Suppressor macrophage treated with lipopolysaccharide for 1 hour (primary cell): ENCODE data around the gene TRPV3.
"Not testable (repeated sequence)": the region's sequence is repeated elsewhere in the genome, so short reads cannot be mapped to it uniquely, and the experiment has no call there.

Source experiments
- DNase-seq, 3 donors: peaks; one replicate each; pipeline ENCODE4 v3.0.0-alpha.2; 2020 to 2022

TRPV3 gene

DNA sequence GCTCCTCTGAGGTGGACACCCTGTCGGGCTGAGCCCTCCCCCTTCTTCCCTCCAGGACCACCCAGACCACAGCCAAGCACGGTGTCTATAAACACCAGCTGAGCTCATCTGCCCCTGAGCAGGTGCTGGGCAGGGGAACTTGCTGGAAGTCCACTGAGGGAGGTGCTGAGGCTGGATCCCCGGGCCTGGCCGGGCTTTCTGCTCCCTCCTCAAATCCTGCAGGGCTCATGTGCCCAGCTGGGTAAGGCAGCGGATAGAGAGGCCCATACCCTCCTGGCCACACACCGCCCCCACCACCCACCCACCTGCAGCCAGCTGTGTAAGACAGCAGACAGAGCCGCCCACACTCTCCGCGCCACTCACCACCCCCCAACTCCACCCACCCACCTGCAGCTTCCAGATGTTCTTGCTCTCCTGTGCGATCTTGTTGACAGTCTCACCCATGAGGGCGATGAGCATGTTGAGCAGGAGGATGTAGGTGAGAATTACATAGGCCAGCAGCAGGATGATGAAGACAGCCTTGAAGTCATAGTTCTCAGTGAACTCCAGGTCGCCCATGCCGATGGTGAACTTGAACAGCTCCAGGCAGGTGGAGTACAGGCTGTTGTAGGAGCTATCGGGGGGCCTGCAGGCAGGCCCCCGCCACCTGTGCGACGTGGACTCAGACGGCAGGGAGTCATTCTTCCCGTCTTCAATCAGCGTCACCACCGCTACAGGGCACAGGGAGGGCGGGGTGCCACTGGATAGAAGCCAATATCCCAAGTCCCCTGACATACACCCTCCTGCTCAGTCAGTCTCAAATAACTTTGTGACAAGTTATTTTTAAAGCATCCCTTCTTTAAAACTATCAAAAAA lies 15.9 kb upstream of the TRPV3 start:
- no peak for DNase-seq

DNA sequence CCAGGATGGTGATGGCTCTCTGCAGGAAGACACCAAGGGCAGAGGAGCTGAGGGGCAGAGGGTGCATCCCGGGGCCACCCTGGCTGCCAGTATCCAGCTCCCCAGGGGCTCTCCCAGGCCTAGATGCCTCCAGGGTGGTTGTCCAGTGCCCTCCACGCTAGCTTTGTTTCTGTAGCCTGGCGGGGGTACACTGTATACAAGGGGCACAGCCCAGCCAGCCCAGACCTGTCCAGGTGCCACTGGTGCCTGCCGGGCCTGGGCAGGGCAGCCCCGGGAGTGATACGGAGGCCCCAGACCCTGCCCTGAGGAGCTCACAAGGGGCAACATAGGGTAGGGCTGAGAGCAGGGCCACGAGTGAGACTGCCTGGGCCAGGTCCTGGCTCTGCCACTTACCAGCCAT lies 14.6 kb upstream of the TRPV3 start:
- DNase-seq: no peak

DNA sequence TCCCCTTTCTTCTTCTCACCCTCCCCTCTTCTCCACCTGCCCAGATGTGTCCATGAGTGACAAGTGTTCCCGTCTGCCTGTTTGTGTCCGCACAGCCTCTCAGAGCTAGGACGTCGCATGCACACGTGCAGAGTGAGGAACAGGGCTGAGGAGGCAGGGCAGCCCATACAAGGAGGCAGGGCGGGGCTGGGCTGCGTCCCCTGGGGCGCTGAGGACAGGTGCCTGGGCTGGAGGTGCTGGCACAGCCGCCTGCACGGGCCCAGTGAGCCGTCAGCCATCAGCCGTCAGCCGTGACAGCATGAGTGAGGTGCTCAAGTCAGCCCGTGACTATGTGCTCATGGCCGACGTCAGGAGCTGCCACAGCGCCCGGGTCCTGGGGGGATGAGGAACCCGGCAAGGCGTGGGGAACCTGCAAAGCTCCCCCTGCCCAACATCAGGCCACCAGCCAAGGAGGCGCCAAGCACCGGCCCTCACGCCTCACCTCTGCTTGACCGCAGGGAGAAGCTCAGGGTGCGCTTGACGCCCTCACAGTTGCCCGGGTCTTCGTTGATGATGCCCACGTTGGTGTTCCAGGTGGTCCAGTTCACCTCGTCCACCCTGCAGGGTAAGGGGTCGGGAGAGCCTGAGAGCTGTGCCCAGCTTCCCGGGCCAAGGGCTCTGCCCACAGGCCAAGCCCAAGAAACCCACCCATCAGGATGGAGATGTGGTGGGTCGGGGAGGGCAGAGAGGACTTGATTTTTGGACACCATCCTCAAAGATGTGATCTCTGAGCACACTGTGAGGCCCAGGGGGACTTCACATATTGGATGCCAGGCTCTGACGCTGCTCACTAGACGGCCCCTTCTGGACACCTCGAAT lies 13.7 kb upstream of the TRPV3 start:
- no peak for DNase-seq

DNA sequence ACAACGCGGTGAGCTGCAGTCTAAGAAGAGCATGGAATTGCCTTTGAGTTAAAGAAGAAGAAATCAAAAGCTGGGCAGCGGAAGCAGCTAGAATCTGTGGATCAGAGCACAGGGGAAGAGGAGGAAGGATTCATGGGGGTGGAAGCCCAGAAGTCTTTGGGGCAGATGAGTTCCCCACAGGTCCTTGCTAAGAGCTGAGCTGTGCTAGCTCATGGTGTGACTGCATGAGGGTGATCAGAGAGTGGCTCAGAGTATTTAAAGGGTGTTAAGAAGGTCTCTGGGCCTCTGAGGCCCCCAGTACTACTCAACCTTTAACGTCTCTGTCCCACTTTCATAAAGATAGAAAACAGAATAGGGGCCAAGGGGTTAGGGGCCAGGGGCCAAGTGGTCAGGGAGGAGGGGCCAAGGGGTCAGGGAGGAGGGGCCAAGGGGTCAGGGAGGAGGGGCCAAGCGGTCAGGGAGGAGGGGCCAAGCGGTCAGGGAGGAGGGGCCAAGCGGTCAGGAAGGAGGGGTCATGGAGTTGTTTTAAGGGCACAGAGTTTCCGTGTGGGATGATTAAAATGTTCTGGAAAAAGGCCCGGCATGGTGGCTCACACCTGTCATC lies 12.0 kb upstream of the TRPV3 start:
- no peak for DNase-seq

DNA sequence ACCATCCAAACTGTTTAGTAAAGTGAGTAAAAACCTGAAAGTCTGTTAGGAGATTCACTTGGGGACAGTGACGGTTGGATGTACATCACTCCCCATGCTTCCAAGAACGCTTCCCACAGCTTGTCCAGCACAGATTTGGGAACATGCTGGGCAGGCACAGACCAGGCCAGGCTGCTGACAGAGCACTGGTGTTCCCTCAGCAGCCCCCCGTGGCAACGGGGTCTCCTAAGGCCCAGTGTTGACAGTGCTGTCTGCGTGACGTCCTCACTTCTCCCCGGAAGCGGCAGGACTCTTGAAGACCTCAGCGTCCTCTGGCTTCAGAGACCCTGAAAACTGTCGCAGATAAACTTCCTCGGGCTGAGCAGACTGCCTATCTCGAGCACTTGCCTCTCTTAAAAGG lies 8.9 kb upstream of the TRPV3 start:
- DNase-seq: no peak

DNA sequence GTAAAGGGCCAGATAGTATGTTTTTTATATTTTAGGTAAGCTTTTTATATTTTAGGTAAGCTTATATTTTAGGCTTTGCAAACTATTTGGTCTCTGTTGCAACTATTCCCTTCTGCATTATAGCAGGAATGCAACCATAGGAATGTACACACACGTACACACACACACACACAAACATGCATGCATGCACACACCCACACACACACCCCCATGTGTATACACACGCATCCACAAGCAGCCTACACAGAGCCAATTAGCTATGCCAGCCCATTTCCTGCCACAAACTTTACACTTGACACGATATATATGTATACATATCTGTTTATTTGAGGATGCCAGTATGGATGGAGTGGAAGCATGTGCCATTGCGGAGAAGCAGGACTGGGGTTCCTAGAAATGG lies 7.5 kb upstream of the TRPV3 start:
- DNase-seq: no peak

DNA sequence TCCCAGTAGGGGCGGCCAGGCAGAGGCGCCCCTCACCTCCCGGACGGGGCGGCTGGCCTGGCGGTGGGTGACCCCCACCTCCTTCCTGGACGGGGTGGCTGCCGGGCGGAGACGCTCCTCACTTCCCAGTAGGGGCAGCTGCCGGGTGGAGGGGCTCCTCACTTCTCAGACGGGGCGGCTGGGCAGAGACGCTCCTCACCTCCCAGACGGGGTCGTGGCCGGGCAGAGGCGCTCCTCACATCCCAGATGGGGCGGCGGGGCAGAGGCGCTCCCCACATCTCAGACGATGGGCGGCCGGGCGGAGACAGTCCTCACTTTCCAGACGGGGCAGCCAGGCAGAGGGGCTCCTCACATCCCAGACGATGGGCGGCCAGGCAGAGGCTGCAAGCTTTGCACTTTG lies 6.6 kb upstream of the TRPV3 start:
- DNase-seq: not testable (repeated sequence)

DNA sequence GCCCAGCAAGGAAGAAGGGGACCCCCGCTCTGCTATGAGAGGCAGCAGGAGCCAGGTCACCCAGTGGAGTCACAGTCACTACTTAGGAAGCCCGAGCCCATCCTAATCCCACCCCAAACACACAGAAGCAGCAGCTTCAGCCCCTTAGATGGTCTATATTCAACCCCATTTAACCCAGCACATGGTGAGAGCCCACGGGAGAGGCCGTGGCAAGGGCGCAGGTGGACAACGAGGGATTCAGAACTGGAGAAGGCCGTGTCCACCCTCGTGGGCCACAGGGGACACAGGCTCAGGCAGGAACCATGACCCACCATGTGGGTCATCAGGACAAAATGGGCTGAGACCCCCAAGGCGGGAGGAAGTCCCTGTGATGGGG lies 1.6 kb upstream of the TRPV3 start:
- no peak for DNase-seq

DNA sequence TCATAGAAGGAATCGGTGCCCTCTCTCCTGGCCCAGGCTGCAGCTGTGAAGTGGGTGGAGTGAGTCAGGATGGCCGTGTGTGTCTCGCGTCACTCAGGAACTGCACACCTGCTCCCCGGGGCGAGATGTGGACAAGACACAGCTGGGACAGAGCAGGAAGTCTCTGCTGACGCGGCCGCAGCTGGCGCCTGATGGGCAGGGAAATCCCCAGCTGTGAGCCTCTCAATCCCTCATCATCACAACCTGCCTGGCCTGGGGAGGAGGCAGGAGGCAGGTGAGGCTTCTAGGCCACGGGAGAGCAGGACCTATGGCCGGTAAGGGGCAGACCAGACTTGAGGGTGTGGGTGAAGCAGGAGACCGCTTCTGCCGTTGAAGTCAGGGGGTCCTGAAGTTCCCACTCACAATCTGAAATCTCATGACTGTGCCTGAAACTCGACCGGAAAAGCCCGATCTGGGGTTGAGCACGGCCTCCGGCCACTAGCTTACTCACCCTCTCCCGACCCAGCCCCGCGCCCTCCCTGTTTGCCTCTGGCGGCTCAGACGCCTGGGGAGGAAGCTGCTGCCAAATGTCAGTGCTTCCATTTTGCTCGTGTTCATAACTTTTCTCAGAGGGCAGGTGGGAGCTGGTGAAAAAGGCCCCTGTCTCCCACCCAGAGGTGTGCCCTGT lies 1.1 kb upstream of the TRPV3 start:
- peak; percentile 9 to 38 (median 36) for DNase-seq

DNA sequence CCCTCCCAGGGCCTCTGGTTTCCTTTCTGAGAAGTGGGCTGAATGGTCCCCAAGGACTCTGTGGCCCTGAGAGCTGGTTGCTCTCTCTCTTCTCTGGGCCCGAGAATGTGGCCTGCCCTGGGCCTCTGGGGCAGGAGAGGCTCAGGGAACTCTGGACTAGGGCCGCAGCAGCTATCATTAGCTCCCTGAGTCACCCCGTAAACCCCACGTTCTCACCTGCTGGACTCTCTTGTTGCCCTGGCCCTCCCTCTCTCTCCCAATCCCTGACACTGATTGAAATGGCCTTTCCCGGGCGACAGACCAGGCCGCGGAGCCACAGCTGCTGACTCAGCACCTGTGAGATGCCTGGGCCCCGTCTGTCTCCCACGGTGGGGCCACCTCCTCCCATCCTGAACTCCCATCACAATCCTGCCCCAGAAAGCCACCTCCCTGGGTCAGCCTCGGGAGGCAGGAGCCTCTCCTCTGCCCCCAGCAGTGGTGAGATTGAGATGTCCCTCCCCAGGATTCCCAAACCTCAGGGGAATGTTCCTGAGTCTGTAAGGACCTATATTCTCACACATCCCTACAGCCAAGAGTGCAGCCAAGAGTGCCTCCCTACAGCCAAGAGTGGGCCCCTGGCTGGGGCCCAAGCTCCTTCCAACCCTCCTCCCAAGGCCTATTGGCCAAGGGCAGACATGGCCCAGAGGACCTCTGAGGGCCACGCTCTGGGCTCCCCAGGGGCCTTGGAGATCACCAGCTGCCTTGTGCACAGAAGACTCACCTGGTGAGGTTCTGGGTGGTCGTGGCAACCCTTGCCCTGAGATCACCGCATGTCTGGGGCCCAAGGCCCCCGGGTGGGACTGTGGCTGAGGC lies 470 bp downstream of the TRPV3 start:
- DNase-seq: no peak

DNA sequence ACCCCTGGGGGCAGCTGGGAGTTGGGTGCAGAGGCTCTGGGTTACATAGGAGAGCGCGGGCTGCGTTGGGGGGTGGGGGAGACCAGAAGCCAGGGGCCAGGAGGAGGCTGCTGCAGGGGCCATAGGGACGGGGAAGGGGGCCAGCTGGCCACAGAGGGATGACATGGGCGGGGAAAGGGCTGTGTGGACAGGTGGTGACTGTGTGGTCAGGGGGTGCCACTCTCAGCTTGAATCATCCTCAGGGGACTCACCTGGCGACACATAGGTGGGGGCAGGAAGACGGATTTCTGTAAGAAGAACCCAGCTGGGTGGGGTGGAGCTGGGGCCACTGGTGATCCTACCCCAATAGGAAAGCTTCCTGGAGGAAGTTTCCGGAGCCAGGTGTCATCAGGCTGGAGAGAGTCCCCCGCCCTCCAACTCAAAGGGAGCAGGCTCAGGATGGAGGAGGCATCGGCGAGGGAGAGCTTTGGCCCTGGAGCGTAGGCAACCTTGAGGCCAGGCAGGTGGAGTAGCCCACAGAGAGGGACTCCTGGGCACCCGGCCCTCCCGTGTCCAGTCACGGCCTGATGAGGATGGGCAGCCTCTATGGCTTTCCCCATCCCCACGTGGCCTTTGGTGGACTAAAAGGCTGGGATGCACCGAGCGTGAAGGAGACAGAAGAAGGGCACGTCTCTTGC lies 1.2 kb downstream of the TRPV3 start:
- no peak for DNase-seq

DNA sequence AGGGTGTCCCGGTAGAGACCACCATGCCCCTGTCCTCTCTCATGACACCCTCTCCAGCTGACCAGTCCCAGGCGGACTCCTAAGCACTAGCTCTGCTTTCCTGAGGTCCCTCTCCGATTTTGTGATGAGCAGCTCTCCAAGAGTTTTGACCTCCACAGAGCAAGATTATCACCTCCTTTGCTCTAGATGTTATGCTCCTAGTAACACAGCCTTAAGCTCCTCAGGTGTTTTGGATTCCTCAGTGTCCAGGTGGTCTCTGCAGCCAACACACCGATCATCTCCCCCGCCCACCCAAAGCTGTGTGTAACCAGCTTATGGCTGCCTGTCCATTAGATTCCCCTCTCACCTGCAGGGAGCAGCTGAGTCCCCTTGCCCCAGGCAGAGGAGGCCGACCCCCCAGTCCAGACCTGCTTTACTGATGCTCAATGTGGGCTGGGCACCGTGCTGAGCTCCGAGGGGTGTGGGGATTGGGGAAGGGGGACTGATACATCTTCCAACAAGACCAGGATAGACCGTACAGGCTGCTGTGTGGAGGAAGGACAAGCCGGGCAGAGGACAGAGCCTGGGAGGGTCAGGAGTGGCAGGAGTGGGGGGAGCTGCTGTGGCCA lies 2.3 kb downstream of the TRPV3 start:
- DNase-seq: no peak

DNA sequence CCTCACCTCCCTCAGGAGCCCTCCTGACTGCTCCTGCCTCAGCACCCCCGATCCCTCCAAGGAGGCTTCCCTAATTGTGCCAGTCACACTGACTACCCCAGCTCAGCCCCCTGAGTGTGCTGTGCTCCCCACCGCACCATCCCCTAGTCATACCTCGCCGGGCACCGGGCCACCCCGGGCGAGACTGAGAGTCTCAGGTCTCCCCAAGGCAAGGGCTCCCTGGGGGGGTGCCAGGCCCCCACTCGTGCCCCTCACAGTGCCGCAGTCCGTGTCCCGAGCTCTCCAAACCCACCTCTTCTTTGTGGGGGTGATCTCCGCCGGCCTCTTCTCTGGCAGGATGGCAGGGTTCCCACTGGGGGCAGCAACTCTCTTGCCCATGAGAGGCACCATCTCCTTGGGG lies 3.2 kb downstream of the TRPV3 start:
- DNase-seq: no peak

DNA sequence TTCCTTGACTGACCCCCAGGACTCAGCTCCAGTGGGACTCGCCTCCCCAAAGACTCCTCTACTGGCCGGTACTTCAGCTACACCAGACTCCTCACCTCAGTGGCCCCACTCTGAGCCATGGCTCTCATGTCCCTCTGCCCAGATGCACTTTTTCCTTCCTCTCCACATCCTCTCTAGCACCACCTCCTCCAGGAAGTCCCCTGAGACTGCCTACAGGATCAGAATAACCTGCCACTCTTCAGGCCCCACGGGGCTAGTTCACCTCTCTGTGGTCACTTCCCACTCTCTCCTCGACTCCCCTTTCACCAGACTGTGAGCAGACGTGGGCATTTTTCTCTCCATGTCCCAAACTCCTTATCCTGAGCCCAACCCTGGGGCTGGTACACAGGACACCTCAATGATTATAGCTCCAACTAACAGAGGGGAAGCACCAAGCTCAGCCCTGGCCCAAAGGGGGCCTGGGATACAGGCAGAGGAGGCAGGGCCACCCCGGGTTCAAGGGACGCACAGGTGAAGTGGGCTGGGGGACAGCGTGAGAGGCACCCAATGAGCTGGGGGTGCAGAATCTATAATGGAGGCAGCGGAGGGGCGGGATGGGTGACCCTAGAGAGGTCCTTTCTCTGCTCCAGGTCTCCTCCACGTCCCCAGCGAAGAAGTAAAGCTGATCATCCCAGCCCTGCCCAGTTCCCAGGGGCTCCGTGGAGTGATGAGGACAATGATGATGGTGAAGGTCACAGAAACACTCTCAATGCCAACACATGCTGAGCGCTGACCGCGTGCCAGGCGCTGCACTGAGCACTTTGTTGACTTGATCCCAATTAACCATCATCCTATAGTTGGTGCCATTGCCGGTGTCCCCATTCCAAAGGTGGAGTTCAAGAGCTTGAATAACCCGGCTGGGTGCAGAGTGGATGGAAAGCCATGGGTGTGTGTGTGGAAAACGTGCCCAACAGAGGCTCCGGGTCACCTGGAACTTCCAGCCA lies 3.9 kb downstream of the TRPV3 start:
- DNase-seq: no peak

DNA sequence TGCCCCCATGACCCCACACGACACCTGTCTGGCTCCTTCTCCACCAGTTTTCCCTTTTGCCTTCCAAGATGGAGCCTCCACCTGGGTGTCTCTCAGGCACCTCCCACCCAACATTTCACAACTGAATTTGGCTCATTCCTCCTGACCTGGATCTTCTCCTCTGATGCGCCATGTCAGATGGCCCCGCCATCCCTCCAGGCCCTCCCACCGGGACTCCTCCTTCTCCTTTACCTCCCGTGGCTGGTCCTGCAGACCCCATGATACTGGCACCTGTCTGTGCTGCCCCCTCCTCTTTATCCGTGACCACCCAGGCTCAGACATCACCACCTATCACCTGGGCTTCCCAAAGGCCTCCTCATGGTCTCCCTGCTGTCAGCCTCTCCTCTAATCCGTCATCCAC lies 4.7 kb downstream of the TRPV3 start:
- no peak for DNase-seq

DNA sequence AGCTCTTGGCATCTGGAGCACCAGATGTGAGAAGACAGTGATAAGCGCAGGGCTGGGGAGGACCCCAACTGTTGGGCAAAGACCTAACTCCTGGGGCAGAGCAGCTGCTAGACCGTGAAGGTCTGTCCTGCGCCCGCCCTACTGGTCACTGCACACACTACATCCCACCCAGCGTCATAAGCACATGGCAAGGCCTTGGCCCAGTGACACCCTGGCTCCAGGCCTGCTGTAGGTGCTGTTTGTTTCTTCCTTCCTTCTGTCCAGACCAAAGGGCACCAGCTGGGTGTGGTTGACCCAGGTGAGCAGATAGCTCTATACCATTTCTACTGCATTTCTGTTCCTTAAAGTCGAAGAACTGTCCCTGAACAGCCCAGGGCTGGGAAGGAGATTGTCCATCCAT lies 6.4 kb downstream of the TRPV3 start:
- DNase-seq: no peak

DNA sequence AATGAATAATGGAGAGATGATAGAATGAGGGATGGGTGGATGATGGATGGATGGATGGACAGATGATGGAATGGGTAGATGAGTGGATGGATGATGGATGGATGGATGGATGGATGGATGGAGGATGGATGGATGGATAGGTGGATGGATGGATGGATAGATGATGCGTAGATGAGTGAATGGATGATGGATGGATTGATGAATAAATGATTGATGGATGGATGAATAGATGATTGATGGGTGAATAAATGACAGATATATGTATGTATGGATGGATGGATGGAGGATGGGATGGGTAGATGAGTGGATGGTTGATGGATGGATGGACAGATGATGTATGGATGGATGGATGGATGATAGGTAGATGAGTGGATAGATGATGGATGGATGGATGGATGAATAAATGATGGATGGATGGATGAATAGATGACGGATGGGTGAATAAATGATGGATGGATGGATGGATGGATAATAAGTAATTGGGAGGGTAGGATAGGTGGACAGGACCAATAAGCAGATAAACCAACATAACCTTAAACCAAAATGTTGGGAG lies 7.9 kb downstream of the TRPV3 start:
- DNase-seq: no peak

DNA sequence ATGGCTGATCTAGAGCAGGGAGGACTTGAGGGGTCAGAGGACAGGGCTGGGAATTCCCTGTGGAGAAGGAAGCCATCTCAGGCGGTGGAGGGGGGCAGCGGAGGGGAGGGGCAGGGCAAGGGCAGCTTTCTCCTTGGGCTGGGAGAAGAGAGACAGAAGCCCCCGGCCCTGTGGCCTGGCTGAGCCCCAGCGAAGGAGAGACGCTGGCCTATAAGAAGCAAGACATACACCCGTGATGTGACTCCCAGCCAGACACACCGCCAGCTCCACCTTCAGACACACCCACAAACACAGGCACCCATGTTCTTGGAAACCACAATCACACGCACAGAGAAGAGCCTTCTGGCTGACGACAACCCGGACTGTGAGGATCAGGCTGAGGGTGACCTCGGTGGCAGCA lies 10.0 kb downstream of the TRPV3 start:
- no peak for DNase-seq

DNA sequence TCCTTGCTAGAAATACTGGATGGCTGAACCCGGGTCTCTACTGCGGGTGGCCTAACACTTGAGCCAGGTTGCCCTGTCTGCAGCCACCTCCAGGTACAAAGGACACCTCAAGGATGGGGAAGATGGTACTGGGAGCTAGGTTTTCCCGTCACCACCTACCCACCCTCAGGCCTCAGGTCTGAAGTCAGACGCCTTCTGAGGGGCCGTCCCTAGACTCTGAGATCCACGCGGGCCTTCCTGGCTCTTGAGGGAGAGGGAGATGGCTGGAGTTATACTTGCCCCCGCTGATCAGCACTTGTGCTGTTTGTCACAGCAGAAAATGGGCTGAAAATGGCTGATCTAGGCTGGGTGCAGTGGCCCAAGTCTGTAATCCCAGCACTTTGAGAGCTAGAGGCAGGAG lies 10.6 kb downstream of the TRPV3 start:
- DNase-seq: no peak

DNA sequence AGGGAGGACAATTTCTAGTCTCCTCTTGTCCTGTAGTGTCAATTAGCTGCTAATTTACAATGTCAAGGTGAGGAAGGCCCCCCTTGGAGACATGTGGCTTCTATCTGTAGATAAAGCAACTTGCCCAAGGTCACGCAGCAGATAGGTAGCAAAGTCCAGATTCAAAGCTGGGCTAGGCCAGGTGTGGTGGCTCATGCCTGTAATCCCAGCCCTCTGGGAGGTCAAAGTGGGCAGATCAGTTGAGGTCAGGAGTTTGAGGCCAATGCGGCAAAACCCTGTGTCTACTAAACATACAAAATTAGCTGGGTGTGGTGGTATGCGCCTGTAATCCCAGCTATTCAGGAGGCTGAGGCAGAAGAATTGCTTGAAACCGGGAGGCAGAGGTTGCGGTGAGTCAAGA lies 11.1 kb downstream of the TRPV3 start:
- DNase-seq: no peak
